ENCODE measurements around the gene KCNH2. TPM values are rescaled to one million over a fixed set of nuclear protein-coding genes. Genes with fewer than 3 reads are reported as not detected.
A peak's percentile ranks its signal among the peaks of the same experiment; 100 is the strongest.

The KCNH2 gene
- total and polyA plus RNA-seq, 2 donors (not counting 1 experiment from before 2014, with no cell fraction given), result 0.86 to 2.7 TPM

GRCh38 chr7:150901160-150902035, 76.7 kb downstream of the KCNH2 start:
- no peak overlapping the region for H3K9ac ChIP-seq (ENCODE audit: low read length)
- H3K9me3 ChIP-seq (ENCODE audit: control extremely low read depth in 1 of 3, control insufficient read depth in 2 of 3, insufficient read depth in 1 of 3, low read length in 2 of 3), result peaks cover 0 to 10% (median 0%) of the 10 kb centered on the region in 3 donors
- no peaks in the 10 kb centered on the region for H3K9me3 Mint-ChIP-seq (ENCODE audit: insufficient read depth)
- 52% methylated on average over 10 of the region's 15 CpGs for WGBS (ENCODE audit: insufficient coverage)
- no peak for DNase-seq
- H2AFZ ChIP-seq (ENCODE audit: insufficient read depth, low read depth, low read length, poor library complexity, severe bottlenecking), result no peak overlapping the region
- TF ChIP-seq EZH2 (IDR thresholded peaks at IDR 0.05; ENCODE audit: borderline replicate concordance, insufficient read depth, low read depth, low read length, poor library complexity, severe bottlenecking), result no peak
- H3K4me1 ChIP-seq (ENCODE audit: control insufficient read depth in 2 of 2, insufficient read depth in 2 of 2, low read length in 2 of 2), result peaks cover 26 to 54% of the 10 kb centered on the region in 2 donors
- H3K4me3 ChIP-seq (ENCODE audit: control extremely low read depth in 1 of 5, extremely low read depth in 1 of 5, insufficient read depth in 1 of 5, low read depth in 2 of 5, low read length in 4 of 5), result no peak overlapping the region
- ATAC-seq (ENCODE audit: low read depth), result no peak
- H3K27ac Mint-ChIP-seq, result no peak overlapping the region
- peaks cover 34% of the 10 kb centered on the region for H3K4me1 Mint-ChIP-seq
- H3K27me3 ChIP-seq (replicated peaks in 1 of 4; ENCODE audit: control extremely low read depth in 1 of 4, control insufficient read depth in 3 of 4, insufficient read depth in 4 of 4, low read length in 3 of 4), result peaks cover 0 to 27% (median 12%) of the 10 kb centered on the region in 4 experiments
- no peak overlapping the region for H3K27ac ChIP-seq (ENCODE audit: low read length in 2 of 2)
- intact Hi-C loops (cut with micrococcal nuclease), result no loop called here
- no peaks in the 10 kb centered on the region for H3K36me3 ChIP-seq (replicated peaks in 1 of 2; ENCODE audit: control extremely low read depth in 1 of 2, control insufficient read depth in 1 of 2, extremely low read depth in 1 of 2, insufficient read depth in 2 of 2, low read length in 1 of 2)
- POLR2A ChIA-PET, result no interaction called here
- H3K4me3 Mint-ChIP-seq, result no peak overlapping the region
- CTCF ChIA-PET, result interaction anchor here (0.6 to 1.3 kb wide), 6 partner anchors 8 to 211 kb away, joined by 3 to 6 read pairs (median 3); no protein-coding TSS in a partner anchor
- H4K20me1 ChIP-seq (ENCODE audit: control insufficient read depth, insufficient read depth, low read length, poor library complexity, severe bottlenecking), result no peaks in the 10 kb centered on the region
- H3K27me3 Mint-ChIP-seq, result peaks cover 58% of the 10 kb centered on the region
- peak overlapping the region; percentile 26 for H3K4me2 ChIP-seq (replicated peaks; ENCODE audit: low read depth, low read length, poor library complexity, severe bottlenecking)
- H3K79me2 ChIP-seq (ENCODE audit: control insufficient read depth, insufficient read depth, low read length), result no peaks in the 10 kb centered on the region

- Histone ChIP-seq H3K4me1 (ENCODE audit: control insufficient read depth in 2 of 2, insufficient read depth in 2 of 2, low read length in 2 of 2) (peaks cover 29 to 61% of the 10 kb centered on the region in 2 donors), H3K79me2 (ENCODE audit: control insufficient read depth, insufficient read depth, low read length) (no peaks in the 10 kb centered on the region), H3K4me2 (replicated peaks; ENCODE audit: low read depth, low read length, poor library complexity, severe bottlenecking) (no peak overlapping the region), H3K27ac (ENCODE audit: low read length in 2 of 2) (no peak overlapping the region), H3K4me3 (ENCODE audit: control extremely low read depth in 1 of 5, extremely low read depth in 1 of 5, insufficient read depth in 1 of 5, low read depth in 2 of 5, low read length in 4 of 5) (no peak overlapping the region), H3K9me3 (ENCODE audit: control extremely low read depth in 1 of 3, control insufficient read depth in 2 of 3, insufficient read depth in 1 of 3, low read length in 2 of 3) (peaks cover 0 to 10% (median 0%) of the 10 kb centered on the region in 3 donors), H3K9ac (ENCODE audit: low read length) (no peak overlapping the region), H4K20me1 (ENCODE audit: control insufficient read depth, insufficient read depth, low read length, poor library complexity, severe bottlenecking) (no peaks in the 10 kb centered on the region), H2AFZ (ENCODE audit: insufficient read depth, low read depth, low read length, poor library complexity, severe bottlenecking) (no peak overlapping the region), H3K27me3 (replicated peaks in 1 of 4; ENCODE audit: control extremely low read depth in 1 of 4, control insufficient read depth in 3 of 4, insufficient read depth in 4 of 4, low read length in 3 of 4) (peaks cover 0 to 27% (median 11%) of the 10 kb centered on the region in 4 experiments), H3K36me3 (replicated peaks in 1 of 2; ENCODE audit: control extremely low read depth in 1 of 2, control insufficient read depth in 1 of 2, extremely low read depth in 1 of 2, insufficient read depth in 2 of 2, low read length in 1 of 2) (no peaks in the 10 kb centered on the region)
- ChIA-PET CTCF (interaction anchor here (0.9 to 1.3 kb wide), 4 partner anchors 11 to 212 kb away, joined by 3 to 6 read pairs (median 4); no protein-coding TSS in a partner anchor), POLR2A (no interaction called here)
- H3K4me1 Mint-ChIP-seq, result peaks cover 40% of the 10 kb centered on the region
- H3K27me3 Mint-ChIP-seq, result peaks cover 58% of the 10 kb centered on the region
- H3K27ac Mint-ChIP-seq, result no peak overlapping the region
- H3K4me3 Mint-ChIP-seq, result no peak overlapping the region
- TF ChIP-seq CTCF (IDR thresholded peaks at IDR 0.05), result no peak
- TF ChIP-seq EZH2 (IDR thresholded peaks at IDR 0.05; ENCODE audit: borderline replicate concordance, insufficient read depth, low read depth, low read length, poor library complexity, severe bottlenecking), result no peak
- no peaks in the 10 kb centered on the region for H3K9me3 Mint-ChIP-seq (ENCODE audit: insufficient read depth)
- DNase-seq (no peak), ATAC-seq (ENCODE audit: low read depth) (no peak)
- intact Hi-C loops (cut with micrococcal nuclease), result no loop called here
- WGBS (ENCODE audit: insufficient coverage), result 83% methylated on average over 8 of the region's 8 CpGs
These were observed 77.4 kb downstream of the KCNH2 start for GRCh38 chr7:150900675-150901074.
